Measurements from ENCODE around the gene ZNF518A.

- TF ChIP-seq, protein P1, sequence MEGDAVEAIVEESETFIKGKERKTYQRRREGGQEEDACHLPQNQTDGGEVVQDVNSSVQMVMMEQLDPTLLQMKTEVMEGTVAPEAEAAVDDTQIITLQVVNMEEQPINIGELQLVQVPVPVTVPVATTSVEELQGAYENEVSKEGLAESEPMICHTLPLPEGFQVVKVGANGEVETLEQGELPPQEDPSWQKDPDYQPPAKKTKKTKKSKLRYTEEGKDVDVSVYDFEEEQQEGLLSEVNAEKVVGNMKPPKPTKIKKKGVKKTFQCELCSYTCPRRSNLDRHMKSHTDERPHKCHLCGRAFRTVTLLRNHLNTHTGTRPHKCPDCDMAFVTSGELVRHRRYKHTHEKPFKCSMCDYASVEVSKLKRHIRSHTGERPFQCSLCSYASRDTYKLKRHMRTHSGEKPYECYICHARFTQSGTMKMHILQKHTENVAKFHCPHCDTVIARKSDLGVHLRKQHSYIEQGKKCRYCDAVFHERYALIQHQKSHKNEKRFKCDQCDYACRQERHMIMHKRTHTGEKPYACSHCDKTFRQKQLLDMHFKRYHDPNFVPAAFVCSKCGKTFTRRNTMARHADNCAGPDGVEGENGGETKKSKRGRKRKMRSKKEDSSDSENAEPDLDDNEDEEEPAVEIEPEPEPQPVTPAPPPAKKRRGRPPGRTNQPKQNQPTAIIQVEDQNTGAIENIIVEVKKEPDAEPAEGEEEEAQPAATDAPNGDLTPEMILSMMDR (IDR thresholded peaks at IDR 0.05; ENCODE audit: poor library complexity, severe bottlenecking): no peak
- TF ChIP-seq POLR2AphosphoS5 (IDR thresholded peaks at IDR 0.05) (no peak), EZH2 (IDR thresholded peaks at IDR 0.05; ENCODE audit: borderline replicate concordance, insufficient read depth, low read length, poor library complexity, severe bottlenecking) (no peak), TAF1 (IDR thresholded peaks at IDR 0.05; ENCODE audit: low read depth) (no peak), EP300 (conservative IDR thresholded peaks at IDR 0.05; ENCODE audit: poor library complexity, severe bottlenecking) (no peak)
- TF ChIP-seq, protein P2, sequence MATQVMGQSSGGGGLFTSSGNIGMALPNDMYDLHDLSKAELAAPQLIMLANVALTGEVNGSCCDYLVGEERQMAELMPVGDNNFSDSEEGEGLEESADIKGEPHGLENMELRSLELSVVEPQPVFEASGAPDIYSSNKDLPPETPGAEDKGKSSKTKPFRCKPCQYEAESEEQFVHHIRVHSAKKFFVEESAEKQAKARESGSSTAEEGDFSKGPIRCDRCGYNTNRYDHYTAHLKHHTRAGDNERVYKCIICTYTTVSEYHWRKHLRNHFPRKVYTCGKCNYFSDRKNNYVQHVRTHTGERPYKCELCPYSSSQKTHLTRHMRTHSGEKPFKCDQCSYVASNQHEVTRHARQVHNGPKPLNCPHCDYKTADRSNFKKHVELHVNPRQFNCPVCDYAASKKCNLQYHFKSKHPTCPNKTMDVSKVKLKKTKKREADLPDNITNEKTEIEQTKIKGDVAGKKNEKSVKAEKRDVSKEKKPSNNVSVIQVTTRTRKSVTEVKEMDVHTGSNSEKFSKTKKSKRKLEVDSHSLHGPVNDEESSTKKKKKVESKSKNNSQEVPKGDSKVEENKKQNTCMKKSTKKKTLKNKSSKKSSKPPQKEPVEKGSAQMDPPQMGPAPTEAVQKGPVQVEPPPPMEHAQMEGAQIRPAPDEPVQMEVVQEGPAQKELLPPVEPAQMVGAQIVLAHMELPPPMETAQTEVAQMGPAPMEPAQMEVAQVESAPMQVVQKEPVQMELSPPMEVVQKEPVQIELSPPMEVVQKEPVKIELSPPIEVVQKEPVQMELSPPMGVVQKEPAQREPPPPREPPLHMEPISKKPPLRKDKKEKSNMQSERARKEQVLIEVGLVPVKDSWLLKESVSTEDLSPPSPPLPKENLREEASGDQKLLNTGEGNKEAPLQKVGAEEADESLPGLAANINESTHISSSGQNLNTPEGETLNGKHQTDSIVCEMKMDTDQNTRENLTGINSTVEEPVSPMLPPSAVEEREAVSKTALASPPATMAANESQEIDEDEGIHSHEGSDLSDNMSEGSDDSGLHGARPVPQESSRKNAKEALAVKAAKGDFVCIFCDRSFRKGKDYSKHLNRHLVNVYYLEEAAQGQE (IDR thresholded peaks at IDR 0.05; ENCODE audit: borderline replicate concordance): no peak
These were observed 7.5 kb downstream of the ZNF518A start for GRCh38 chr10:96137567-96137966.
